Eye (tissue), 1 donor: ENCODE data around the gene MED26.

Experiments
- DNase-seq: peaks from one replicate; pipeline ENCODE4 v3.0.0-alpha.2; 2015

The MED26 gene

DNA sequence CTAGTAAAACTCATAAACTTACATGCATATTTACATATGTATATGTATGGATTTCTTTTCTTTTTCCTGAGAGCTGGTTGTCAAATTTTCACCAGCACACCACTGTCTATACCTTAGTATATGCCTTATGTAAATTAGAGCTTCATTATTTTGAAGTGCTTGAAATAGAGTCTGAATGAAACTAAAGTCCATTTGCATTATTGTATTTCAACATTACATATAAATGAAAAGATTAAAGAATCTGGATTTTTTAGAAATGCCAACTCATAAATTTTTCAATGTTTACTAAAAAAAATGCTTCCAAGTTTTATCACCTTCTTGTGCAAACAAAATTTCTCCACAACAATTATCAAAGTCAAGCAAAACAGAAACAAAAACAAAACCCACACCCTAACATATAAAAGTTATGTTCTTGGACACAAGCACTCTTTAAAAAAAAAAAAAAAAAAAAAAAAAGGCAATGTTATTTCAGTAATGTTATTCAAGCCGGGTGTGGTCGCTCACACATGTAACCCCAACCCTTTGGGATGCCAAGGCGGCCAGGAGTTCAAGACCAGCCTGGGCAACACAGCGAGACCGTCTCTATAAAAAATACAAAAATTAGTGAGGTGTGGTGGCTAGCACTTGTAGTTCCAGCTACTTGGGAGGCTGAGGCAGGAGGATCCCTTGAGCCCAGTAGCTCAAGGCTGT is 18.3 kb downstream of the MED26 start:
- no peak for DNase-seq

DNA sequence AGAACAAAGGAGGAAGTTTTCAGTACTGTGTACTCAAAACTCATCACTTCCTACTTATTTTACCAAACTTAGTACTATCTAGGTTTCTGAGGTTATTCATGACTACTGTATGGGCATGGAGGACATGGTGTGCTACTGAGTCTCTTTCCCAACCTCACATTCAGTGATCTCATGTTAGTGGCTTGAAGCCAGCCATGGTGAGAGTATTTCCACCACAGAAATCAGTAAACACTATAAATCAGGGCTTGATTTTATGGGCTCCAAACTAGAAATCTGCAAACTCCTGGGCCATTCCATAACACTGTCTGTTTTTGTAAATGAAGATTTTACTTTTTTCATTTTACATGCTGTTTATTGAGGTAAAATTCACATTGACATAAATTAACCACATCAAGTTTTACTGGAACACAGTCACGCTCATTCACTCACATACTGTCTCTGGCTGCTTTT is 19.7 kb downstream of the MED26 start:
- no peak for DNase-seq

DNA sequence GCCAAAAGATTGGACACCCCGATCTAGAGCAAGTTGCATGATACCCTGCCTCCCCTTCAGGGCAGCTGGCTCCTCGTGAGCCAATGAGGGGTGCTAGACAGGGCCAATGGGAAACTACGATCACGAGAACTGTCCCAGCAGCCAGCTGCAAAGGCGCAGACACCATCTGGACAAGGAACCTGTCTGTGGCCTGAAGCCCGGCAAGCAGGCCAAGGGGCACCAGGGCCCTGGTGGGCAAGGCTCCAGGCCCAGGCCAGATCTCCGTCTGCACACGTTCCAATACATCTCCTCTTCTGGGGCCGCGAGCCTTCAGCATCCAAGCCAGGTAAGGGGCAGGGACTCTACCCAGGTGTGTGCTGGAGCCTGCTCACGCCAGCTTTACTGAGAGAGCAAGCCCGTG is 20.2 kb downstream of the MED26 start:
- DNase-seq: no peak

DNA sequence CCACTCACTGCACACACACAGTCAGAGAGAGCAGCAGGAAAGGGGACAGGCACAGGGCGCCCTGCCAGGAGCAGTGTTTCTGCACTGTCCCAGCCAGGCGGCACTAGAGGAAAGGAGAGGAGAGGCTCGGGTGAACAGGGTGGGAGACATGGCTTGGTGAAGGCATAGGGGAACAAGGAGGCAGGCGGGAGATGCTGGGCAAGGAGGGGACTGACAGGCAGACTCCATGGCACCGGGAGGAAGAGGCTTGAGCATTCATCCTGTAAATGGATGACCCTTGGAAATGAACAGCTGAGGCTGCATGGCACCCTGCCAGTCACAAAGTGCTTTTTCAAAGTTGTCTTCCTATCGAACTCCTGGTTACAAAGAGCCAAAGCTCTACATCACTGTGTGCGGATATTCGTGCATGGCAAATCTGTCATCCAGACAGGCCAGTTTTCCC is 22.4 kb downstream of the MED26 start:
- DNase-seq: no peak

DNA sequence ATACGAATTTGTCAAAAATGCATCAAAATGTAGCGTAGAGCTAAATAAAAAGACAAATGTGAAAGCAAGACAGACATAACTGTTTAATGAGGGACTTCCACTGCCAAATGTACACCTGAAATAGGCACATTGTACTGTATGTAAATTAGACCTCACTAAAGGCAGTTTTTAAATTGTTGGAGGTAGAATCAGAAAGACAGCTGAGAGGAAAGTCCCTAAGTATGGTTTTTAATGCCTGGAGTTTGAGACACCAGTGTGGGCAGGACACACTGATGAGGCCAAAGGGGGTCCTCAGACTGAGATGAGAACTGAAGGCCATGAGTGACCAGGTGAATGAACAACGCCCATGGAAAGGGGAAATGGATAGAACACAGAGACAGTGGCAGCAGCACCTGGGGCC is 22.9 kb downstream of the MED26 start:
- no peak for DNase-seq

DNA sequence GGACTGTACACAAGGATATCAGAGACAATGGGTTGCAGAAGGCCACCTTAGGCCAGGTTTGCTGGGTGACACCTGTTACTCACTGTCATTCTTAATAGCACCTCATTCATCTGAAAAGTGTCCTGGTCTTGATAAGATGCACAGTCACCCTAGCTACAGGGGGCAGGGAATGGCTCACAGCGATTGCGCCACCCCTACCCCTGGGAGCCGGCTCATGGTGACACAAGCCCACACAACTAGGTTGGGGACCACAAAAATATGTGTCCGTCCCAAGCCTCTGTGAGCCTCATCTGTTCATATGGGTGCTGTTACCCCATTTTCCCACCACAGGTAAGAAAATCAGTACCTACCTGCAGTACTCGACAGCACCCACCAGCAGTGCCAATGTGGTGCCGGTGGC is 23.4 kb downstream of the MED26 start:
- no peak for DNase-seq

DNA sequence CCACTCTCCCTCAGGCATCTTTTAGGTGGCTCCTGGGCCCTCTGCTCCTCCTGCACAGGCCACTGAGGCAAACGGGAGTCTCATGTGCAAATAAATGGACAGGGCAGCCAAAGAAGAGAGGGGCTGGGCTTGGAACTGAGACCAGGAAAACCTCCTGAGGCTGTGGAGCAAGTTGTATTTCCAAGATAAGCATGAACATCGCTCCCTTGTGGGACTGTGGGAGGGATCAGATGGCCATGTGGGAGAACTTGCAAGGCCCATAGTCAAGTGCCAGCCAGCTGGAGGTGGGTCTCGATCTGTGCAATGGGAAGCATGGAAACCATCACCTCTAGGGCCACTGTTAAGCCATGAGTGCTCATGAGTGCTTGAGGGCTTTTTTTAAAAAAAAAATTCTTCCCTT is 24.9 kb downstream of the MED26 start:
- DNase-seq: no peak

DNA sequence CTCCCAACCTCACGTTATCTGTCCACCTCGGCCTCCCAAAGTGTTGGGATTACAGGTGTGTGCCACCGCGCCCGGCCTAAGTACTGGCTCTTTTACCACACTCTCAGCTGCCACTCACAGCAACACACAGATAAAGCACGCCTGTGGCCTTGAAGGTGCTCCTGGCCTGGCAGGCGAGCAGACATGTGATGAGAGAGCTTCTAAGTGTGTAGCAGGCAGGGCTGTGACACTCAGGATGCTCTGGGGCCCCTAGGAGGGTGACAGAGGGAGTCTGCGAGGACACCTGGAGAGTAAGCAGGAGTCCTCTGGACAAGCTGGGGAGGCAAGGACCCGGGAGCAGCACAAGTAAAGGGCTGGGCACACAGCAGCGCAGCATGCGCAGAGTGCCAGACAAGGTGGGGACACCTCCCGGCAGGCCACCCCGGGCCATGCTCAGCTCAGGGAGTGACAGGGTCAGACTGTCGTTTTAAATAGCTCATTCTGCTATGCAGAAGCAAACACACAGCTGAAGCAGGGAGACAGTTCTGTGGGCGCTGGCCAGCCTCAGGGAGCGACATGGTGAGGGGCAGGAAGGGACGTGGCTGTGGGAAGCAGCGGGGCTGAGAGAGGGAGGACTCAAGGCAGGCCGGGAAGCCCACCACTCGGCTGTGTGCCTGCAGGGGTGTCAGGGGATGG is 26.5 kb downstream of the MED26 start:
- no peak for DNase-seq

DNA sequence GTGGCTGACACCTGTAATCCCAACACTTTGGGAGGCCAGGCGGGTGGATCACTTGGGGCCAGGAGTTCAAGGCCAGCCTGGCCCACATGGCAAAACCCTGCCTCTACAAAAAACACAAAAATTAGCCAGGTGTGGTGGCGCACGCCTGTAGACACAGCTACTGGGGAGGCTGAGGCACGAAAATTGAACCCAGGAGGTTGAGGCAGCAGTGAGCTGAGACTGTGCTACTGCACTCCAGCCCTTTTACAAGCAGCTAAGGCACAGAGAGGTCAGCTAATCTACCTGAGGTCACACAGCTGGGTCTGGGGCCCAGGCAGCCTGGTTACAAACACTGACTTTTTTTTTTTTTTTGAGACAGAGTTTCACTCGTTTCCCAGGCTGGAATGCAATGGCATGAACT is 27.2 kb downstream of the MED26 start:
- no peak for DNase-seq

DNA sequence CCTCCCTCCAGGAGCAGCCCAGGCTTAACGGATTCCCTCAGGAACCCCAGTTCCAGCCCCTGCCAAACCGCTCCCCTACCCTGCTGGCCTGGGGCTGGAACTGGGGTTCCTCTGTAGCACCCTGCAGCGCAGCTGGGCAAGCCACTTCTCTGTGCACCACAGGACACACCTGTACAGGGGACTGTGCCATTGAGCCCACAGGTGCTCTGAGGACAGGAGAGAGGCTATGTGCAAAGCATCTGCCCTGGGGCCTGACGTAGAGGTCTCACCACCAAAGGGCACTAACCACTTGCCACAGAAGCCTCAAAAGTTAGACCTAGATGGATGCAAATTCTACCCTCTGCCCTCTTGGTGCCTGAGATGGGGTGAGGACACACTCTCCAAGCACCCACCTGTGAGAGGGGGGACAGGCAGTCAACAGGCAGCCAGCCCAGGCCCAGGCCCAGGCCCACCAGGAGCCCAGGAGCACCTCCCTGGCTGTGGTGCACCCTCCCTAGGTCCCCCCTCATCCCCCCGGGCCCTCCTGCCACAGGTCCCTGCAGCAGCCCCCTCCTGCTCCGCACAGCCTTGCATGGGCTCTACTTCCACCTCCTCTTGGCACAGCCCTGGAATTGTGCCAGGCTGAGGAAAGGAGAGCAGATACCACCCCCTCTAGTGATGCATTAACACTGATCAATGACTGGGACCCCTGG is 28.2 kb downstream of the MED26 start:
- no peak for DNase-seq

DNA sequence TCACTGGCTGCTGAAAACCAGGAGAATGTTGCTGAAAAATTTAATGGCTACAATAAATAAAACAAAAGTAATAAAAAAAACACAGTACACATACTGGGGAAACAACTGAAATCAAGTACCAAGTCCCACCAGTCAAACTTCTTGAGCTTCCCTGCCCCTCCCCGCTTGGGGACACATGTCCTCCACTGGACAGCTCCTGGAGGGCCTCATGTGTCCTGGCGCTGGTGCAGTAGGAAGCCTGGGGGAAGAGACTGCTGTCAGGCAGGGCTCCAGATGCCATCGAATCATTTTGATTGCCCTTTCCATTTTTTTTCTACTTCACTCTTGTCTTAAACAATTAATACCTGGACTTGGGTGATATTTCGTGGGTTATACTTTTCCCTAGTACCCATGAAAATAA is 29.2 kb downstream of the MED26 start:
- DNase-seq: no peak

DNA sequence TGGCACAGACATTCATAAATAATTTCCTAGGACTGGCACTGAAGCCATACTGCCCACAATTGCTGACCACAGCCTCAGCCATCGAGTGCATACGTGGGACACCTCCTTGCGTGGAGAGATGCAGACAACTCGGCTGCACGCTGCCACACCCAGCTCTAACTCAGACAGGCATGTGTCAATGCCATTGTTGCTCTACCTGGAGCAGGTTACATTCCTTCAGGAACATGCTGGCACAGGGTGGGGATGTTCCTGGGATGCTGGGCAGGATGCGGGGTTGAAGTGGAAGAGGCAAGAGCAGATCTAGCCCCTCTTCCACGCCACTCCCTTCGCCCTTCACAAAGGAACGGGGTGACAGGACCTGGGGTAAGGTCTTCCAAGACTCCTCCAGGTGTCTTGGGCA is 31.6 kb downstream of the MED26 start:
- DNase-seq: no peak

DNA sequence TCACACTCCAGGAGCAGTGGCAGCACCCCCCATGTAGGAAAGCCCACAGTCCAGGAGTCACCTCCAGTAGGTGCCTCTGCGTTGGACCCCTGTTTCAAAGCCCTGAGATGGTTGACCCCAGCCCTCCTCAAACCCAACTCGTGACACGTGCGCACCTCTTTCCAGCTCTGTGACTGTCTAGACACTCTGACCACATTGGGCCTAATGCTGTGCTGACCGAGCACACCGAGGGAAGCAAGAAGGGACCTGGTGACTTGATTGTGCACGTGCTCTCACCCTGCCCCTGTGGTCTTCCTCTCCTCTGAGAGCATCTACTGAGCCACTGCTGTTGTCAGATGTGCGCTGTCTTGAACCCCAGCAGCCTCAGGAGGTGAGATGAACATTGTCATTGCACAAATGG is 32.9 kb downstream of the MED26 start:
- no peak for DNase-seq

DNA sequence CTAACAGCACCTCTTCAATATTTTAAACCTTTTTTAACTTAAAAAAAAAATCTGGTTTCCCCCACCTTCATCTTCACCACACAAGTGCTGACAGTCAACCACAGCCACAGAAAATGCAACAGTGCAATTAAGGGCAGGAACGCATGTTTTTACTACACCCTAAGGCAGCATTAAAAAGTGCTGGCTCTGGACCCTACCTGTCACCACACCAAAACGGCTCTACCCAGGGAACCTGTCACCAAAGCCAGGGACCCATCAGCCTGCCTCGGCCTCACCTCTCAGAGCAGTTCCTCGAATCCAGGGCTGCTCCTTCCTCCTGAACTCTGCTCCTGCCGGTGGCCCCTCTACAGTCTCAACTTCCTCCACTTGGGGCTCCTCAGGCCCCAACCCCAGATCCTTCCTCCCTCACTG is 33.3 kb downstream of the MED26 start:
- no peak for DNase-seq

DNA sequence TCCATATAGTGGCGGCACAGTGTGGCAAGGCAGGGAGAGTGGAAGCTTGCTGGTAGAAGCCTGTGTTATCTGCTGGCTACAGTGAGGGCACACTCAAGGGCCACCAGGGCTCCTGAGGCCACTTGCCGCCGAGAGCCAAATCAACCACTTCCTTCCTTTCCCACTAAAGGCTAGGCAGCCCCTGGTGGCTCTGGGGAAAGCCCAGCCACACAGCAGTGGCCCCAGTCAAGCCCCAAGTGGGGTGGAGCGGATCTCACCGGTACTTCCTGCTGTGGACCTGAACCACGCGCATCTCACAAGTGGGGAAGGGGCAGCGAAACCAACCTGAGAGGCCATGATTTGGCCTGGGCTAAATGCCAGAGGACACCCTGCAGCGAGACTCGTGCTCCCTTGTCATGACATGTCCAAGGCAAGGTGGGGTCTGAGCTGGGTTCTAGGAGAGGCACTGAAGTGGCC is 33.8 kb downstream of the MED26 start:
- DNase-seq: no peak

DNA sequence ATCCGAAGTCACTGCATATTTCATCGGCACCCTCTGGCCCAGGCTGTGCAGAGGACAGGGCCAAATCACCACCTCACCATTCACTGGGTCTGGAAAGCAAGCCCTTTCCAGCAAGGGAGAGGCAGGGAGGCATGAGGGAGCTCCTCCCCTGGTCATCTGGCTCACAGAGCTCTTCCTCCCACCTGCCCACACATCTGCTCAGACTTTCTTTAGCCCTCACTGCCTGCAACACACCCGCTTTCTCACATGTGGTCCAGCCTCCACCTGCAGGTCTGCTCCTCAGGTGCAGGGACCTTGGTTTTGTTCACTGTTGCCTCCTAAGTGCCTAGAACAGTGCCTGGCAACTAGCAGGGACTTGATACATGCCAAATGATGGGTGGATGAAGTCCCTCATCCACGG is 34.8 kb downstream of the MED26 start:
- DNase-seq: no peak

DNA sequence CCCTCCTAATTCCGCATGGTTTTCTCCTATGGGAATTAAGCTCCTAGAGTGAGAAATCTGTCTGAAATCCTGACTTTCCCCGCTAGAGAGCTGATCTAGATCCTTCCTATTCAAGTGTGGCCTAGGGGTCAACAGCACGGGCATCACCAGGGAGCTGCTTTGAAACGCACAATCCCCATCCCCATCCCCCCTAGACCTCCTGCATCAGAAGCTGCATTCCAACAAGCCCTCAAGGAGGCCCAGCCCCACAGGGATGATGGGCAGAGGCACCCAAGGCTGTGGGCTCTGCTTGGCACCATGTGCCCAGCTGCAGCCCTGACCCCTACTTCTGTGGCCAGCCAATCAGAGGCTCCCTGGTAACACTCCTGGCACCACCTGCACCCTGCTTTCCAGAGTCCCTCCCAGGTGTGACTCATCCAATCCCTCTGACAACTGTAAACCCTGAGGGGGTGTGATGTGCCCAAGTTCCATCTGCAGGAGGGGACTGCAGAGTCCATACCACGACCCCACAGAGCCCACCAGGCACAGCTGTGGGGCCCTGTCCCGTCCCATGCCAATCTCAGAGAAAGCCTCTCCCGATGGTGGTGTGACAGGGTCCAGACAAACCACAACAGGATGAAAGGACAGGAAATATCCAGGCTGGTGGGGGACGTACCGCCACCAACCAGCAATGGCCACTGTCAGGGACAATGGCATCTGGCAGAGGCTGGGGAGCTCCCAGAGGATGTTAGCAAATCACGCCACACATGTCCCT is 36.0 kb downstream of the MED26 start:
- DNase-seq: no peak

DNA sequence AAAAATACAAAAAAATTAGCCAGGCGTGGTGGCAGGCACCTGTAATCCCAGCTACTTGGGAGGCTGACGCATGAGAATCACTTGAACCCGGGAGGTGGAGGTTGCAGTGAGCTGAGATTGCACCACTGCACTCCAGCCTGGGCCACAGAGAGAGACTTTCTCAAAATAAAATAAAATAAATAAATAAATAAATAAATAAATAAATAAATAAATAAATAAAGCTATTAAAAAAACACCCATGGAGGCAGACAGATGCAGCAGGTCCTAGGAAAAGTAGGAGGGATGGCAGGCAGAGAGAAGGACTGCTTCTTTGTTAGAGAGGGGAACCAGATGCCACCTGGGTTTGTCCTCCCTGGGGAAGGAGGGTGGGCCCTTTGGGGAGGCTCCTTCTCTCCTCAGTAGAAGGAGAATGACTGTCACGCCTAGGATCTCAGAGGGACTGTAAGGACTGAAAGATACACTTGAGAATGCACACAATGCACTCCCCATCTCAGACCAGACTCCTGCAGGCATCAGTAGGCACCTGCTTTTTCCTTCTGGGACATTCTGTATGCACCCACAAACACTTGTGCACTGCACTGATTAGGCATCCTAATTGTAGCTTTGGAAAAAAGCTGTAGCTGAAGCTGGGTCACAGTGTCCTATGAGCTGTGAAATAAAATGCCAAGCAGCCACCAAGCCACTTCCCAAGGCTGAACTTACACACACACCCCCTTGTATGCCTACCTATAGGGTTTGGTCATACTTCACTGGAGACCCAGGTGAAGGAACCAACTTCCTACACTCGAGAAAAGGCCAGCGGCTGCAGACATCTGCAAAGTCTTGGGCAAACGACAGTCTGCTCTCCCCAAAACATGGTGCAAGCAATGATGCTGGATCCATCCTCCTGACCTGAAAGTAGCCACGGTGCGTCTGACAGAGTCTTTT is 36.9 kb downstream of the MED26 start:
- DNase-seq: no peak

DNA sequence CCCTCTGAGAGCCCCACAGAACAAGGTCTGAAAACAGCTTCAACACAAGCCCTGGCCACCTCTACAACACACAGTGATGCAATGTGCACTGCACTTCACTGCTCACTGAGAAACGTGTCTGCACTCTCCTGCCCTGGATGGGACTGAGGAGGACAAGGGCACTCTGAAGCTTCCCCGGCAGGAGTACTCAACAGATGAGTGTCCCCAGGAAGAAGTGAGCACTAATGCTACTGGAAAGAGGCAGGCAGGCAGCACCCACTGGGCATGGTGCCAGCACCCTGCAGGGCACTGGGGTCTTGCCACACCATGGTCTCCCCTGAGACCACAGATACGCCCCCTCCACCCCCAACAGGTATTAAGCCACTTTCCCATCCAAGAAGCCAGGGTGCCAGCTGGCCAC is 38.1 kb downstream of the MED26 start:
- no peak for DNase-seq

DNA sequence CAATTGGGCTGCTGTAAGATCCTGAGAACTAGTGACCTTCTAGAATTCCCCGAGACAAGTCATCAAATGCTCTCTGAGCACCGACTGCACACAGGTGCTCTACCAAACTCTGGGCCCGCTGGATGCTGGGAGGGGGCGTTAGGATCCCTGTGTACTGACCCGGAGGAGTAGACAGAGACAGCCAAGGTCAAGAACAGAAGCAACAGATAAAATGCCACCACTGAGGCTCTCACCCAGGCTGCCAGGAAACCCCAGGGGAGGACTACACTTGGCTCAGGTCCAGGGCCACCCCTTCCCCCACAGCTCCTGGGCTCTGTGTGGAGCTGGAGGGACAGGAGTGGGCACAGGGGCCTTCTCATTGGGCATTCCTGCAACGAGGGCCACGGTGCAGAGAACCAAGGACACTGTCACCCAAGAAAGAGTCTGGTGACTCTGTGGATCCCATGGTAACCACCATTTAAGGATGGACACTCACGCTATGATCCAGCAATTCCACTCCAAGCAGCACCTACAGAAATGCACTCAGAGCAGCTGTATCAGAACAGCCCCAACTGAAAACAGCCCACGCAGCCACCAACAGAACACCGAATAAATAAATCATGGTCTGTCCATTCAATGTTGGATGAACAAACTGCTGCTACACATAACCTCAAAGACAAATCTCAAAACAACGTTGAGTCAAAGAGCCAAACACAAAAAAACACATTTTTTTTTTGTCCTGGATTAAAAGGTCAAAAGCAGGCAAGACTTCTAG is 39.0 kb downstream of the MED26 start:
- no peak for DNase-seq
